22Rv1 (cell line): ENCODE data around the gene NCKIPSD.

Experiments
- H3K27ac ChIP-seq: fragments of 450-650 bp; 2 replicates; pipeline ENCODE4 v1.5.1; 2017
- CTCF ChIP-seq: fragments of 450-650 bp; IDR thresholded peaks from 2 replicates; pipeline ENCODE4 v1.5.1; 2017; ENCODE audit warnings: mild to moderate bottlenecking
- ZFX ChIP-seq: fragments of 450-650 bp; IDR thresholded peaks from 2 replicates; pipeline ENCODE4 v1.6.1; 2017; ENCODE audit warnings: antibody characterized with exemption, borderline replicate concordance

NCKIPSD gene

GRCh38 chr3:48630833-48631232, 54.9 kb downstream of the NCKIPSD start:
- H3K27ac ChIP-seq, result no peak overlapping the region; the same call in 1 of the 2 replicates
- no peak for TF ChIP-seq CTCF
- no peak for TF ChIP-seq ZFX

DNA sequence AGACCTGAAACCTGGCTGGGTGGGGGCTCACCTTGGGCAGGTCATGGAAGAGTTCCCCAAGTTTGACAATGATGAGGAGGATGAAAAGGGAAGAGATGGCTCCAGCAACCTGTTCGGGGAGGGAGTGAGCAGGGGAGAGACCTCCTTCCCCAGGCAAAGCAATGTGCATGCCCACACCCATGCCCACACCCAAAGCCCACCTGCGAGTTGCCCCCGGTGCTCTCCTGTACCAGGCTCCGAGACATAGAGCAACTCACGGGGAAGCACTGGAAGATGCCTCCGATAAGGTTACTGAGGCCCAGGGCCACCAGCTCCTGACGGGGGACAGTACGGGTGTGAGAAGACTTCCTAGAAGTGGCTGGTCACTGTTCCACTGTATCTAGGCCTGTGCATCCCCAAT, 55.3 kb downstream of the NCKIPSD start:
- no peak overlapping the region for H3K27ac ChIP-seq
- TF ChIP-seq CTCF (no peak), ZFX (no peak)

DNA sequence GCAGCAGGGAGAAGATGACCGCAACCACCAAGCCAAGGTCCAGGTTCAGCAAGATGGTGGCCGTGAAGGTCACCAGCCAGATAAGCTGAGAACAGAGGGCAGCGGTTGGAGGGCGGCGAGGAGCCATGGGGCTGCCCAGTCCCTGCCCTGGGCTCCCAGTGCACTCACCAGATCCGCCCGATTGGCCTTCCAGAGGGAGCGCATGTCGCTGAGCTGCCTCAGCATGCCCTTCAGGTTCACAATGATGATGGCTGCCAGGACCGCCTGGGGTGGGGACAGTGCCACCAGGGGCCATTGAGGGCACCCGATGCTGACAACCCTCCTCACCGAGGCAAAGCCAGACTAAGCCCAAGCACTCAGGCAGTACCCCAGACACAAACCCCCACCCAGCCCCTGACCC, 55.8 kb downstream of the NCKIPSD start:
- H3K27ac ChIP-seq, result no peak overlapping the region
- no peak for TF ChIP-seq ZFX
- TF ChIP-seq CTCF, result no peak

DNA sequence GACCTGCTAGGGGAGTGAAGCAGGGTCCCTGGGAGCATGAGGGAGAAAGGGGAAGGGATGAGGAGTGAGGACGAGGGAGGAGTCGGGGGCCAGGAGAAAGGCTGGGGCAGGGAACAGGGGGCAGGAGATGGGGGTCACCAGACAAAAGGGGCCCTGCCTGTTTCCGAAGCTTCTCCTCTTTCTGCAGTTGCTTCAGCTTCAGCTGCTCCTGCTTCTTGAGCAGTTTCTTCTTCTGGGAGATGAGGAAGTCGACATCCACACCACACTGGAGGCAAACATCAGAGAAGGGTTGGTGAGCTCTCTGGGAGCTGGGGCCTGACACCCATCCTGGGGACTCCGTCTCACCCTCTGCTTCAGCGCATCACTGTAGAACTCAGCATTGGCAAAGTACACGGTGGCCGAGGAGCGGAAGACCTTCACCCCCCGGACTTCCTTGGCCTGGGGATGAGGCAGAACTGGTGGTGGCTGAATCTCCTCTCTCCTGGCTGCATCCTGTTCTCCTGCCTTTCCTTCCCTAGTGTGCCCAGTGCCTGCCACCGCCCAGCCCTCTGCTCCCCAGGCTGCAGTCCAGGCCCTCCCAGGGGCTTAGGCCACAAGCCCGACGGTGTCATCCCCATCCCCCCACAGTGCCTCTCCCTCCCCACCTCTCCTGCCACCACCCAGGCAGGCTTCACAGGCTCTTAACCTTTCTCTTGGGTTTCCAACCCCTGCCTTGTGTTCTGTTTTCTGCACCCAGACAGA, 57.3 kb downstream of the NCKIPSD start:
- peak overlapping the region; percentile 25; the same call in 1 of the 2 replicates for H3K27ac ChIP-seq
- TF ChIP-seq ZFX (no peak), CTCF (no peak)

DNA sequence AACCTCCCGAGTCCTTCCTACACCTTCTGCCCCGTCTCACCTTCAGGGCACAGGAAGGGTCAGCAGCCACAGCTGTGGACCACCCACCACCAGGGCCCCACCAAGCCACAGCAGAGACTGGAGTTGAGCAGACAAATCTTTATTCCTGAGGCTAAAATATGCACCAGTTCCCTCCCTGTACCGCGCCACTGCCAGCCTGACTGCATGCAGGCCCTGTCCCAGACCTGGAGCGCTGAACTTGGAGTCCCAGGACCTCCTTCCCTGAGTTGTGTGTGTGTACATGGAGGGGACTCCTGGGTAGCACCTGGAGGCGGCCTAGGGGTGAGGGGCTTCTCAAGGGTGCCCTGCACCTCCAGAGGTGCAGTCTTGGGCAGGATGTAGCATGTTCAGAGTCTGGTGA, 60.1 kb downstream of the NCKIPSD start:
- no peak for TF ChIP-seq ZFX
- no peak for TF ChIP-seq CTCF
- peak overlapping the region; percentile 90 for H3K27ac ChIP-seq

GRCh38 chr3:48624767-48625166, 60.9 kb downstream of the NCKIPSD start:
- peak overlapping the region; percentile 90 for H3K27ac ChIP-seq
- no peak for TF ChIP-seq CTCF
- no peak for TF ChIP-seq ZFX

GRCh38 chr3:48623851-48624547, 61.7 kb downstream of the NCKIPSD start:
- H3K27ac ChIP-seq, result peak overlapping the region; percentile 90
- no peak for TF ChIP-seq CTCF
- no peak for TF ChIP-seq ZFX
